Non-pigmented ciliary epithelial cell (primary cell): Measurements from ENCODE around the gene TMEM14A.
"Not testable (repeated sequence)": the region's sequence is repeated elsewhere in the genome, so short reads cannot be mapped to it uniquely, and the experiment has no call there.

Experiments
- DNase-seq: peaks from one replicate; pipeline ENCODE4 v3.0.0-alpha.2; 2010; ENCODE audit warnings: low read depth

TMEM14A gene

GRCh38 chr6:52657870-52658269, 13.0 kb upstream of the TMEM14A start:
- DNase-seq, result no peak

GRCh38 chr6:52661551-52661950, 9.4 kb upstream of the TMEM14A start:
- no peak for DNase-seq

- no peak for DNase-seq
Measured at GRCh38 chr6:52662031-52662430, 8.9 kb upstream of the TMEM14A start.

- DNase-seq, result no peak
Measured at GRCh38 chr6:52663120-52663935, 7.6 kb upstream of the TMEM14A start.

- DNase-seq, result no peak
Measured at GRCh38 chr6:52663936-52664185, 7.1 kb upstream of the TMEM14A start.

GRCh38 chr6:52664186-52664990, 6.5 kb upstream of the TMEM14A start:
- DNase-seq, result peak; percentile 78

- no peak for DNase-seq
Measured at GRCh38 chr6:52664991-52665686, 5.8 kb upstream of the TMEM14A start.

- DNase-seq, result no peak
Measured at GRCh38 chr6:52666071-52666470, 4.8 kb upstream of the TMEM14A start.

GRCh38 chr6:52666523-52666922, 4.4 kb upstream of the TMEM14A start:
- DNase-seq, result no peak

GRCh38 chr6:52667572-52667971, 3.3 kb upstream of the TMEM14A start:
- no peak for DNase-seq

- DNase-seq, result no peak
Measured at GRCh38 chr6:52671676-52672075, 763 bp downstream of the TMEM14A start.

- DNase-seq, result no peak
Measured at GRCh38 chr6:52672412-52673025, 1.6 kb downstream of the TMEM14A start.

GRCh38 chr6:52674666-52675065, 3.8 kb downstream of the TMEM14A start:
- no peak for DNase-seq

GRCh38 chr6:52675372-52675771, 4.5 kb downstream of the TMEM14A start:
- DNase-seq, result no peak

- DNase-seq, result not testable (repeated sequence)
Measured at GRCh38 chr6:52676631-52677030, 5.7 kb downstream of the TMEM14A start.

- DNase-seq, result no peak
Measured at GRCh38 chr6:52681416-52681815, 10.5 kb downstream of the TMEM14A start.

- DNase-seq, result no peak
Measured at GRCh38 chr6:52686878-52687699, 16.2 kb downstream of the TMEM14A start.

- DNase-seq, result no peak
Measured at GRCh38 chr6:52689857-52690256, 18.9 kb downstream of the TMEM14A start.

- no peak for DNase-seq
Measured at GRCh38 chr6:52691718-52692117, 20.8 kb downstream of the TMEM14A start.

GRCh38 chr6:52693773-52694172, 22.9 kb downstream of the TMEM14A start:
- no peak for DNase-seq

- no peak for DNase-seq
Measured at GRCh38 chr6:52694404-52694803, 23.5 kb downstream of the TMEM14A start.

- DNase-seq, result no peak
Measured at GRCh38 chr6:52696418-52696817, 25.5 kb downstream of the TMEM14A start.
